Activated T-cell treated with anti-CD3 and anti-CD28 coated beads for 24 hours (primary cell): ENCODE data around the gene NLRP12.
"Not testable (repeated sequence)": the region's sequence is repeated elsewhere in the genome, so short reads cannot be mapped to it uniquely, and the experiment has no call there.

Experiments used
- DNase-seq: peaks from one replicate; pipeline ENCODE4 v3.0.0-alpha.2; 2020; ENCODE audit warnings: low read depth

Gene NLRP12

DNA sequence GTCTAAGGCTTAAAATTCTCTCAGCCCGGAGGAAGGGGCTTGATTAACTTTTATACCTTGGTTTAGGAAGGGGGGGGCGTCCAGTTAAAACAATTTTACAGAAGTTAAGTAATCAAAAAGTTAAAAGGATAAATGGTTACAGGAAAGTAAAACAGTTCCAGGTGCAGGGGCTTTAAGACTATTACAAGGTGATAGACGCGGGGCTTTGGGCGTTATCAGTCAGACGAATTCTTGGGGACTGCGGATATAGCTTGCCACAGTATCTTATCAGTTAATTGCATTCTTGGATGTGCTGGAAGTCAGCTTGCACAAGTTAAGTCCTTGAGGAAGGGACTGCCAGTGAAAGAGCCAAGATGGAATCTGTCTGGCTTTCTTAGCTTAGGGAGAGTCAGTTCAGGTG lies 49.6 kb downstream of the NLRP12 start:
- DNase-seq, result not testable (repeated sequence)

DNA sequence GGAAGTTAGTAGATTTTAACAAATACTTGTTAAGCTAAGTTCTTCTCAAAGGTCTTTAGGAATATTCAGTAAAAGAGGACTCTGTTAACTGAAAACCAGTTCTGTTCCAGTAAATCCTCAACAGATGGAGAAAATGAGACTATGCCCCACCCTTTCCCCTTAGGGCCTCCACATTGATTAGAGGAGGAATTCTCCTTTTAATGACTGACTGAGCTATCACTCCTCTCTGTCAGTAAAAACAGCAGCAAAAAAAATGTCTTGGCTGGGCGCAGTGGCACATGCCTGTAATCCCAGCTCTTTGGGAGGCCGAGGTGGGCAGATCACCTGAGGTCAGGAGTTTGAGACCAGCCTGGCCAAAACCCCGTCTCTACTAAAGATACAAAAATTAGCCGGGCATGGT lies 50.1 kb downstream of the NLRP12 start:
- DNase-seq, result no peak

DNA sequence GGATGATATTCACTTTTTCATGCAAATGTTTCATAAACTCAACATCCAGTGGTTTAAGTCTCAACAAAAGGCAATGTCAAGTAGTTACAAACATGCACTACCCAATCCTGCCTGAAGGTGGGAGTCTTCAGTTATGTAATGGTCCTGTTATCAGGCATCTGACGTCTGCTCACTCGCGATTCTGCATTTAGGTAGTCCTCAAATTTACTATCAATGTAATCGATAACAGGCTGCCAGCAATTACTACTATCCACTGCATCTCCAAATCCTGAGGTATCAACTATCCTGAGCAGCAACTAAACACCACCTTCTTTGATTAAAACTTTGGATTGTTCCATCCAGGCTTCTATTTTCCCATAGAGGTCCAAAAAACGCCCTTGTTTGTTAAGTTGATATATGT lies 51.2 kb downstream of the NLRP12 start:
- DNase-seq, result peak; percentile 23

DNA sequence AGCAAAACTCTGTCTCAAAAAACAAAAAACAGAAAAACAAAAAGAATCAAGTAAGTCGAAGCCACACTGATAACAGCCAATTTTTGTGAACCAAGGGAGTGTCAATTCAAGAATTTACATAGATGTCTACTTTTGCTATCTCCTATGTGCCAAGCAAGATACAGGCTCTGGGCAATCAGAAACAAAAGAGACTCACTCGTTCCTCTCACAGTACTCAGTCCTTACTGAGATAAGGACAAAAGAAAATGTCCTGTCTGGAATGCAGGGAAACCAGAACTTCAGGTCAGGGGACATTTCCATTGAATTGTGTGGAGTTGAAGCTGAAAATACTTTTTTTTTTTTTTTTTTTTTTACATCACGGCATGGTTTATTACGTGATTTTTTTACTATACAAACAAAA lies 53.0 kb downstream of the NLRP12 start:
- no peak for DNase-seq

DNA sequence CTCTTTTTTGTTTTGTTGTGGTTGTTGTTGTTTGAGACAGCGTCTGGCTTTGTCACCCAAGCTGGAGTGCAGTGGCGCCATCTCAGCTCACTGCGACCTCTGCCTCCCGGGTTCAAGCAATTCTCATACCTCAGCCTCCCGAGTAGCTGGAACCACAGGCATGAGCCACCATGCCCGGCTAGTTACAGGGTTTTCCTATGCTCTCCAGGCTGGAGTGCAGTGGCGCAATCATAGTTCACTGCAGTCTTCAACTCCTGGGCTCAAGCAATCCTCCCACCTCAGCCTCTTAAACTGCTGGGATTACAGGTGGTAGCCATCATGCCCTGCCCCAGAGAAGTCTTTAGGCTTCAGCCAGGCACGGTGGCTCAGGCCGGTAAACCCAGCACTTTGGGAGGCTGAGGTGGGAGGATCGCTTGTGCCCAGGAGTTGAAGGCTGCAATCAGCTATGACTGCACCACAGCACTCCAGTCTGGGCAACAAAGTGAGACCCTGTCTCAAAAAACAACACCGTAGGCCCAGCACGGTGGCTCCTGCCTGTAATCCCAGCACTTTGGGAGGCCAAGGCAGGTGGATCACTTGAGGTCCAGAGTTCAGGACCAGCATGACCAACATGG lies 54.3 kb downstream of the NLRP12 start:
- DNase-seq, result not testable (repeated sequence)

DNA sequence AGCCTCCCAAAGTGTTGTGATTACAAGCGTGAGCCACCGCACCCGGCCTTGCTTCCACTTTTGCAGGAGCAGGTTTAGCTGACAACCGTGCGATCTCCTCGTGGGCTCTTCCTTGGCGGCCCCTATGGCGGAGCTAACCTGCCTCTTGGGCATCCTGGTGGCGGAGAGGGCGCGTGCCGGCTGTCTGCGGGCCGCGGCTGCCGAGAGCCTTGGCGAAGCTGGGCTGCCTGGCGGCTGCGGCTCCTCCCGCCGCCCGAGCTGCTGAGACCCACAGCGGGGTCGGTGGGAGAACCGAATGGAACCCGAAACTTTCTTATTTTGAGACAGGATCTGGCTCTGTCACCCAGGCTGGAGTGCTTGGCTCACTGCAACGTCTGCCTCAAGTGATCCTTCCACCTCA lies 55.7 kb downstream of the NLRP12 start:
- DNase-seq, result no peak

DNA sequence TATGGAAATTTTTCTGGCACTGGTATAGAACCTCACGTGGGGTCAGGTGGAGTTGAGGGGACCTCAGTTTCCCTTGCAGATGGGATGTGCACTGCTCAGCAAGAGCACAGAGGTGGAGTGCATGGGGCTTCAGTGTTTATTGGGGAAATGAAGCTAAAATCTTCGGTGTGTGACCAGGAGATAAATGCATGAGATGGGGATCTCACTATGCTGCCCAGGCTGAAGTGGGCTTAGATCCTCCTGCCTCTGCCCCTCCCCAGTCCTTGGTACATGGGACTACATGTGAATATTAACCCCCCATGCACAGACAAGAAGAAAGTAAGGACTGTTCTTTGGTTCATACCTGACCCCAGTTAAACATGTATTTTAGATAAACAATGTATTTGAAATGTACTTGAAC lies 65.1 kb downstream of the NLRP12 start:
- not testable (repeated sequence) for DNase-seq
